KMS-11 (cell line): ENCODE data around the gene MCC.

ENCODE experiments used
- H2AFZ ChIP-seq: fragments of 200-600 bp; sonication (generic); 2 replicates; pipeline ENCODE4 v1.6.1; 2016; ENCODE audit warnings: antibody characterized with exemption, mixed run types, low read depth
- H3K27ac ChIP-seq: fragments of 200-600 bp; sonication (generic); 2 replicates; pipeline ENCODE4 v1.6.1; 2016; ENCODE audit warnings: mild to moderate bottlenecking, mixed run types
- H3K27me3 ChIP-seq: fragments of 200-600 bp; sonication (generic); 2 replicates; pipeline ENCODE4 v1.6.1; 2017; ENCODE audit warnings: mild to moderate bottlenecking, low read depth, mixed run types, moderate library complexity; ENCODE audit not compliant: insufficient read depth
- H3K36me3 ChIP-seq: fragments of 200-600 bp; sonication (generic); 2 replicates; pipeline ENCODE4 v1.6.1; 2017; ENCODE audit warnings: mild to moderate bottlenecking, mixed run types; ENCODE audit not compliant: insufficient read depth
- H3K4me1 ChIP-seq: fragments of 200-600 bp; sonication (generic); 2 replicates; pipeline ENCODE4 v1.6.1; 2016; ENCODE audit warnings: mild to moderate bottlenecking, low read depth, mixed run types; ENCODE audit not compliant: poor library complexity, severe bottlenecking
- H3K4me2 ChIP-seq: fragments of 200-600 bp; sonication (generic); 2 replicates; pipeline ENCODE4 v1.7.0; 2016; ENCODE audit warnings: mild to moderate bottlenecking, mixed run types
- H3K4me3 ChIP-seq: fragments of 200-600 bp; sonication (generic); IDR thresholded peaks from 2 replicates; pipeline ENCODE4 v1.6.1; 2017; ENCODE audit warnings: low read depth, low read length, mixed read lengths; ENCODE audit not compliant: insufficient read depth
- H3K79me2 ChIP-seq: fragments of 200-600 bp; sonication (generic); 2 replicates; pipeline ENCODE4 v1.6.1; 2016; ENCODE audit warnings: low read depth, mixed run types; ENCODE audit not compliant: insufficient read depth
- H3K9ac ChIP-seq: fragments of 200-600 bp; sonication (generic); 2 replicates; pipeline ENCODE4 v1.6.1; 2016; ENCODE audit warnings: mild to moderate bottlenecking, mixed run types
- H4K20me1 ChIP-seq: fragments of 200-600 bp; sonication (generic); 2 replicates; pipeline ENCODE4 v1.6.1; 2016; ENCODE audit warnings: mild to moderate bottlenecking, mixed run types; ENCODE audit not compliant: insufficient read depth
- TF ChIP-seq, protein P1 (sequence below): fragments of 200-600 bp; sonication (generic); conservative IDR thresholded peaks from 2 replicates; pipeline ENCODE4 v1.6.1; 2017; ENCODE audit warnings: low read depth, mild to moderate bottlenecking, antibody characterized with exemption, low read length, moderate library complexity, mixed read lengths

The MCC gene

DNA sequence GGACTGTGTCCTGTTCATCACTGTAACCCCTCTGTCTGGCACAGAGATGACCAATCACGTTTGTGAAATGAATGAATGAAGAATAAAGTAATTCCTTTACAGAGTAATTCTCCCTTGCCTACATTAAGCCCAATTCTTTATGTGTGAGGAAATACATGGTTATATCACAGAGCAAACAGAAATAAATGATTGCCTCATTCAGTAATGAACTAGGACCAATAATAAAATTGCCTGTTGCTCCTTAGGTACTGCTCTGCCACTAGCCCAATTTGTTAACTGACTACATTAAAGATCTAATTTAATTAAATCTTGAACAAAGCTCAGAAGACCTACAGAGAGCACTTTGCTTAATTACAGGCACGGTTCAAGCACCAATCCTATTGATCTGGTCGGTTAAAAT, 389.9 kb downstream of the MCC start:
- H3K9ac ChIP-seq: no peak overlapping the region
- H3K4me2 ChIP-seq: no peak overlapping the region

DNA sequence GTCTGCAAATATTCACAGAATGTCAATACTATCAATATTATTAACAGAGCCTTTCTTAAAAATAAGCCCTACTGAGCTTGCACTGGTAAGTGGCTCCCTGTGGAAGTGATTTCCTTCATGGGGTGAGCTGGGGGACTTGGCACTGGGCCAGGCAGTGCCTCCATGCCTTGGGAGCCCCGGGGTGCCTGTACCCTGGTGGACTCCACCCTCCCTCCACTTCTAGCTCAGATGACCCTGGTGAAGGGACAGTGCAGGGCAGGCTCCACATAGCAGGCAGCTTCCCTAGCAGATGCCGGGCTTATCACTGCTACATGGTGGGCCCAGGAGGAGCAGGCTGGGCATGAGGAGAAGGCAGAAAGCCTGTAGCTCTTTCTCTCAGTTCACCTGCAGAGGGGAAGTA, 392.4 kb downstream of the MCC start:
- no peak overlapping the region for H3K4me3 ChIP-seq
- H3K4me2 ChIP-seq: no peak overlapping the region
- H3K4me1 ChIP-seq: no peaks in the 10 kb centered on the region
- TF ChIP-seq, protein P1, sequence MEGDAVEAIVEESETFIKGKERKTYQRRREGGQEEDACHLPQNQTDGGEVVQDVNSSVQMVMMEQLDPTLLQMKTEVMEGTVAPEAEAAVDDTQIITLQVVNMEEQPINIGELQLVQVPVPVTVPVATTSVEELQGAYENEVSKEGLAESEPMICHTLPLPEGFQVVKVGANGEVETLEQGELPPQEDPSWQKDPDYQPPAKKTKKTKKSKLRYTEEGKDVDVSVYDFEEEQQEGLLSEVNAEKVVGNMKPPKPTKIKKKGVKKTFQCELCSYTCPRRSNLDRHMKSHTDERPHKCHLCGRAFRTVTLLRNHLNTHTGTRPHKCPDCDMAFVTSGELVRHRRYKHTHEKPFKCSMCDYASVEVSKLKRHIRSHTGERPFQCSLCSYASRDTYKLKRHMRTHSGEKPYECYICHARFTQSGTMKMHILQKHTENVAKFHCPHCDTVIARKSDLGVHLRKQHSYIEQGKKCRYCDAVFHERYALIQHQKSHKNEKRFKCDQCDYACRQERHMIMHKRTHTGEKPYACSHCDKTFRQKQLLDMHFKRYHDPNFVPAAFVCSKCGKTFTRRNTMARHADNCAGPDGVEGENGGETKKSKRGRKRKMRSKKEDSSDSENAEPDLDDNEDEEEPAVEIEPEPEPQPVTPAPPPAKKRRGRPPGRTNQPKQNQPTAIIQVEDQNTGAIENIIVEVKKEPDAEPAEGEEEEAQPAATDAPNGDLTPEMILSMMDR: no peak
- no peaks in the 10 kb centered on the region for H3K36me3 ChIP-seq
- H3K27ac ChIP-seq: no peak overlapping the region
- no peaks in the 10 kb centered on the region for H4K20me1 ChIP-seq
- no peaks in the 10 kb centered on the region for H3K27me3 ChIP-seq
- no peaks in the 10 kb centered on the region for H3K79me2 ChIP-seq
- H3K9ac ChIP-seq: no peak overlapping the region
- H2AFZ ChIP-seq: no peak overlapping the region

More for the DNA sequence above, 389.9 kb downstream of the MCC start:
- TF ChIP-seq, protein P1: no peak
- Histone ChIP-seq H3K36me3 (no peaks in the 10 kb centered on the region), H3K4me1 (no peaks in the 10 kb centered on the region), H2AFZ (no peak overlapping the region), H3K4me3 (no peak overlapping the region), H4K20me1 (no peaks in the 10 kb centered on the region), H3K27me3 (no peaks in the 10 kb centered on the region), H3K79me2 (no peaks in the 10 kb centered on the region), H3K27ac (no peak overlapping the region)

- Histone ChIP-seq H3K4me3 (no peak overlapping the region), H3K36me3 (no peaks in the 10 kb centered on the region), H3K4me2 (no peak overlapping the region), H4K20me1 (no peaks in the 10 kb centered on the region), H3K9ac (no peak overlapping the region), H3K27me3 (no peaks in the 10 kb centered on the region), H3K79me2 (no peaks in the 10 kb centered on the region), H2AFZ (no peak overlapping the region), H3K4me1 (no peaks in the 10 kb centered on the region), H3K27ac (no peak overlapping the region)
- TF ChIP-seq, protein P1: no peak
Measured at GRCh38 chr5:113093558-113093957, 394.7 kb downstream of the MCC start.

DNA sequence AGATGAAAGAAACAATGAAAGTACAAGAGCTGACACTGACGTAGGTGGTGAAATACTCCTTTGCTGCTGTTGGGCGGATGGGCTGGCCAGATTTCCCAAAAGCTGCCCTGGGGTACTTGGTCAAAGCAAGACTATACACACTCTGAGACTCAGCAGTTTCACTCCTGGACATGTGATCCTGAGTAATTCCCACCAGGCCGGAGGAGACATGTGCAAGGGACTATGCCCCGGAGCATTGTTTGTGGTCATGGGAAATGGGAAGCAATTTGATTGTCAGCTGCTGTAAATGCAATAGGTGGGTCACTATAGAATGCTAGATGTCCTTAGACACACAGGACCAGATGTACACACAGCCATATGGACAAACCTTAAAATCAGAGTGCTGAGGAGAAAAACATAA, 395.6 kb downstream of the MCC start:
- Histone ChIP-seq H3K79me2 (no peaks in the 10 kb centered on the region), H3K36me3 (no peaks in the 10 kb centered on the region)

More for the DNA sequence above, 395.6 kb downstream of the MCC start:
- Histone ChIP-seq H2AFZ (no peak overlapping the region), H3K4me2 (no peak overlapping the region), H4K20me1 (no peaks in the 10 kb centered on the region), H3K27ac (no peak overlapping the region), H3K27me3 (no peaks in the 10 kb centered on the region), H3K4me3 (no peak overlapping the region), H3K4me1 (no peaks in the 10 kb centered on the region), H3K9ac (no peak overlapping the region)
- TF ChIP-seq, protein P1: no peak
